Measurements from ENCODE around the gene YPEL4. TPM values are rescaled to one million over a fixed set of nuclear protein-coding genes. Genes with fewer than 3 reads are reported as not detected.
A peak's percentile ranks its signal among the peaks of the same experiment; 100 is the strongest.
"Not testable (repeated sequence)": the region's sequence is repeated elsewhere in the genome, so short reads cannot be mapped to it uniquely, and the experiment has no call there.

The YPEL4 gene
- total RNA-seq, 1 donor from 2014 or later = 3.1 TPM

DNA sequence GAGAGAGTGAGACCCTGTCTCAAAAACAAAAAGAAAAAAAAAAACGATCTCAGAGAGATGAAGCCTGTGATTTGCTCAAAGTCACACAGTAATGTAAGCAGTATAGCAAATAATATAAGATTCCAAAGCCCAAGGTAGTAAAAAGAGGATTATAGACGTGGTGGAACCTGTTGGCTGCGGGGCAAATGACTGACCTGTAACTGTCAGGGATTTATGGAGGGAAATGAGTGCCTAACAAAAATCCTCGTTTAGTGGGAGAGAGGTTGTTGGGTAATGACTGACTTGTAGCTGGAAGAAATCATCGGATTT lies 7.1 kb upstream of the YPEL4 start:
- H3K4me1 ChIP-seq = peaks cover 16% of the 10 kb centered on the region
- no peak for ATAC-seq
- TF ChIP-seq, protein P1, sequence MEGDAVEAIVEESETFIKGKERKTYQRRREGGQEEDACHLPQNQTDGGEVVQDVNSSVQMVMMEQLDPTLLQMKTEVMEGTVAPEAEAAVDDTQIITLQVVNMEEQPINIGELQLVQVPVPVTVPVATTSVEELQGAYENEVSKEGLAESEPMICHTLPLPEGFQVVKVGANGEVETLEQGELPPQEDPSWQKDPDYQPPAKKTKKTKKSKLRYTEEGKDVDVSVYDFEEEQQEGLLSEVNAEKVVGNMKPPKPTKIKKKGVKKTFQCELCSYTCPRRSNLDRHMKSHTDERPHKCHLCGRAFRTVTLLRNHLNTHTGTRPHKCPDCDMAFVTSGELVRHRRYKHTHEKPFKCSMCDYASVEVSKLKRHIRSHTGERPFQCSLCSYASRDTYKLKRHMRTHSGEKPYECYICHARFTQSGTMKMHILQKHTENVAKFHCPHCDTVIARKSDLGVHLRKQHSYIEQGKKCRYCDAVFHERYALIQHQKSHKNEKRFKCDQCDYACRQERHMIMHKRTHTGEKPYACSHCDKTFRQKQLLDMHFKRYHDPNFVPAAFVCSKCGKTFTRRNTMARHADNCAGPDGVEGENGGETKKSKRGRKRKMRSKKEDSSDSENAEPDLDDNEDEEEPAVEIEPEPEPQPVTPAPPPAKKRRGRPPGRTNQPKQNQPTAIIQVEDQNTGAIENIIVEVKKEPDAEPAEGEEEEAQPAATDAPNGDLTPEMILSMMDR (IDR thresholded peaks at IDR 0.05) = no peak
- peaks cover 27% of the 10 kb centered on the region for H3K36me3 ChIP-seq
- no peak for DNase-seq
- intact Hi-C loops (cut with DNase I) = no loop called here
- peak overlapping the region; percentile 80 for H3K27ac ChIP-seq
- no peaks in the 10 kb centered on the region for H3K27me3 ChIP-seq (ENCODE audit: low read depth)
- H3K4me3 ChIP-seq = peak overlapping the region; percentile 72
- no peaks in the 10 kb centered on the region for H3K9me3 ChIP-seq

GRCh38 chr11:57653163-57653562 lies 3.5 kb upstream of the YPEL4 start:
- Histone ChIP-seq H3K27ac (no peak overlapping the region), H3K36me3 (no peaks in the 10 kb centered on the region), H3K4me3 (no peak overlapping the region), H3K9me3 (no peaks in the 10 kb centered on the region), H3K27me3 (ENCODE audit: low read depth) (peaks cover 13% of the 10 kb centered on the region), H3K4me1 (peaks cover 25% of the 10 kb centered on the region)
- TF ChIP-seq, protein P1 (IDR thresholded peaks at IDR 0.05) = no peak
- intact Hi-C loops (cut with DNase I) = no loop called here
- DNase-seq = no peak
- ATAC-seq = no peak

DNA sequence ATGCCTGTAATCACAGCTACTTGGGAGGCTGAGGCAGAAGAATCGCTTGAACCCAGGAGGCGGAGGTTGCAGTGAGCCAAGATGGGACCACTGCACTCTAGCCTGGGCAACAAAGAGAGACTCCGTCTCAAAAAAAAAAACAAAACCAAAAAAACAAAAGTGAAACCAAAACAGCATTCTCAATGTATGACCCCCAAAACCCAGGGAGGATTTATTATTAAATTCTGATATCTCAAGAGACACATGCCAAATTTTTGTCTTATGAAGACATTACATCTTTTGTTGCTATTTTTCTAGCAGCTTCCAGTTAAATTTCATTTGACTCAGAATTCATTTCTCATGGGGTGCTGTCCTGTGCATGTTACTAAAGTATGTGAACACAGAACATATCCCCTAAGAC lies 3.0 kb upstream of the YPEL4 start:
- TF ChIP-seq, protein P1 (IDR thresholded peaks at IDR 0.05) = no peak
- intact Hi-C loops (cut with DNase I) = no loop called here
- H3K27me3 ChIP-seq (ENCODE audit: low read depth) = peaks cover 18% of the 10 kb centered on the region
- H3K36me3 ChIP-seq = no peaks in the 10 kb centered on the region
- H3K27ac ChIP-seq = no peak overlapping the region
- ATAC-seq (no peak), DNase-seq (no peak)
- peak overlapping the region; percentile 0 for H3K4me3 ChIP-seq
- peaks cover 28% of the 10 kb centered on the region for H3K4me1 ChIP-seq
- H3K9me3 ChIP-seq = no peaks in the 10 kb centered on the region

DNA sequence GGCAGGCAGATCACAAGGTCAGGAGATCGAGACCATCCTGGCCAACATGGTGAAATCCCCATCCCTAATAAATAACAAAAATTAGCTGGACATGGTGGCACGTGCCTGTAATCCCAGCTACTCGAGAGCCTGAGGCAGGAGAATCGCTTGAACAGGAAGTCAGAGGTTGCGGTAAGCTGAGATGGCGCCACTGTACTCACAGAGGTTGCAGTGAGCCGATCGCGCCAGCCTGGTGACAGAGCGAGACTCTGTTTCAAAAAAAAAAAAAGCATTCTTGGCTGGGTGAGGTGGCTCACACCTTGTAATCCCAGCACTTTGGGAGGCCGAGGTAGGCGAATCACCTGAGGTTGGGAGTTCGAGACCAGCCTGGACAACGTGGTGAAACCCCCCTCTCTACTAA lies 2.5 kb upstream of the YPEL4 start:
- intact Hi-C loops (cut with DNase I); H3K36me3 ChIP-seq; DNase-seq; H3K9me3 ChIP-seq; H3K27ac ChIP-seq; ATAC-seq: not testable (repeated sequence)
- H3K4me1 ChIP-seq = peaks cover 33% of the 10 kb centered on the region
- H3K27me3 ChIP-seq (ENCODE audit: low read depth) = peaks cover 22% of the 10 kb centered on the region
- peak overlapping the region; percentile 0 for H3K4me3 ChIP-seq

DNA sequence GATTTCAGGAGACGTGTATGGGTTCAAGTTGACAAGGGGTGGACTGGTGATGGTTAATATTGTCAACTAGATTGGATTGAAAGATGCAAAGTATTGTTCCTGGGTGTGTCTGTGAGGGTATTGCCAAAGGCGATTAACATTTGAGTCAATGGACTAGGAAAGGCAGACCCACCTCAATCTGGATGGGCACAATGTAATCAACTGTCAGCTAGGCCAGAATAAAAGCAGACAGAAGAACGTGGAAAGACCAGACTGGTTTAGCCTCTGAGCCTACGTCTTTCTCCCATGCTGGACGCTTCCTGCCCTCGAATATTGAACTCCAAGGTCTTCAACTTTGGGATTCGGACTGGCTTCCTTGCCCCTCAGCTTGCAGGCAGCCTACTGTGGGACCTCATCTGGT lies 1.7 kb upstream of the YPEL4 start:
- ATAC-seq (no peak), DNase-seq (no peak)
- Histone ChIP-seq H3K4me1 (peaks cover 37% of the 10 kb centered on the region), H3K27me3 (ENCODE audit: low read depth) (peaks cover 30% of the 10 kb centered on the region), H3K36me3 (no peaks in the 10 kb centered on the region), H3K4me3 (no peak overlapping the region), H3K9me3 (no peaks in the 10 kb centered on the region), H3K27ac (no peak overlapping the region)
- TF ChIP-seq, protein P1 (IDR thresholded peaks at IDR 0.05) = no peak
- intact Hi-C loops (cut with DNase I) = no loop called here

DNA sequence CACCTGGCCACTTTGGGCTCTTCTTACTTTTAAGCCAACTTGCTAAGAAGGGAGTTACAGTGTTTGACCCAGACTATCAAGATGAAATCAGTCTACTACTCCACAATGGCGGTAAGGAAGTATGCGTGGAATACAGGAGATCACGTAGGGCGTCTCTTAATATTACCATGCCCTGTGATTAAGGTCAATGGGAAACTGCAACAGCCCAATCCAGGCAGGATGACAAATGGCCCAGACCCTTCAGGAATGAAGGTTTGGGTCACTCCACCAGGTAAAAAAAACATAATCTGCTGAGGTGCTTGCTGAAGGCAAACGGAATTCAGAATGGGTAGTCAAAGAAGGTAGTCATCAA lies 1.0 kb upstream of the YPEL4 start:
- Histone ChIP-seq H3K27me3 (ENCODE audit: low read depth) (peaks cover 30% of the 10 kb centered on the region), H3K36me3 (no peaks in the 10 kb centered on the region), H3K4me1 (peaks cover 44% of the 10 kb centered on the region), H3K9me3 (no peaks in the 10 kb centered on the region), H3K4me3 (no peak overlapping the region), H3K27ac (no peak overlapping the region)
- intact Hi-C loops (cut with DNase I) = no loop called here
- TF ChIP-seq, protein P1 (IDR thresholded peaks at IDR 0.05) = no peak
- DNase-seq = no peak
- no peak for ATAC-seq
